T-helper 9 cell (primary cell): ENCODE measurements around the gene GNG7.
"Not testable (repeated sequence)": the region's sequence is repeated elsewhere in the genome, so short reads cannot be mapped to it uniquely, and the experiment has no call there.

ENCODE experiments used
- DNase-seq: peaks from one replicate; pipeline ENCODE4 v3.0.0-alpha.2; 2020

Gene GNG7

GRCh38 chr19:2547721-2548120 lies 154.8 kb downstream of the GNG7 start:
- DNase-seq: no peak

GRCh38 chr19:2547033-2547680 lies 155.3 kb downstream of the GNG7 start:
- DNase-seq: no peak

GRCh38 chr19:2546128-2547032 lies 156.1 kb downstream of the GNG7 start:
- DNase-seq: no peak

GRCh38 chr19:2545416-2546127 lies 156.9 kb downstream of the GNG7 start:
- DNase-seq: not testable (repeated sequence)

GRCh38 chr19:2544576-2545415 lies 157.7 kb downstream of the GNG7 start:
- no peak for DNase-seq

- DNase-seq: peak; percentile 52
Observed at GRCh38 chr19:2543463-2544442, 158.7 kb downstream of the GNG7 start.

- DNase-seq: not testable (repeated sequence)
Observed at GRCh38 chr19:2543072-2543462, 159.4 kb downstream of the GNG7 start.

GRCh38 chr19:2542341-2543069 lies 160.0 kb downstream of the GNG7 start:
- DNase-seq: no peak

GRCh38 chr19:2540646-2541454 lies 161.6 kb downstream of the GNG7 start:
- DNase-seq: no peak

- no peak for DNase-seq
Observed at GRCh38 chr19:2540251-2540645, 162.2 kb downstream of the GNG7 start.

- DNase-seq: no peak
Observed at GRCh38 chr19:2538096-2538757, 164.3 kb downstream of the GNG7 start.

GRCh38 chr19:2537584-2537983 lies 164.9 kb downstream of the GNG7 start:
- not testable (repeated sequence) for DNase-seq

GRCh38 chr19:2536461-2536860 lies 166.0 kb downstream of the GNG7 start:
- DNase-seq: no peak

- DNase-seq: no peak
Observed at GRCh38 chr19:2534423-2535013, 168.0 kb downstream of the GNG7 start.

GRCh38 chr19:2533686-2534422 lies 168.6 kb downstream of the GNG7 start:
- no peak for DNase-seq

- DNase-seq: no peak
Observed at GRCh38 chr19:2533072-2533425, 169.4 kb downstream of the GNG7 start.

GRCh38 chr19:2532252-2533071 lies 170.0 kb downstream of the GNG7 start:
- no peak for DNase-seq
